K562 (cell line): Measurements from ENCODE around the gene ECSCR. TPM values are rescaled to one million over a fixed set of nuclear protein-coding genes. Genes with fewer than 3 reads are reported as not detected.

ENCODE experiments used
- EP300 ChIP-seq: IDR thresholded peaks from 2 replicates; pipeline ENCODE4 v1.6.1; 2012; ENCODE audit warnings: low read length, improper control_type of control experiment
- GTF2A2 ChIP-seq: IDR thresholded peaks from 2 replicates; pipeline ENCODE4 v1.6.1; 2016; ENCODE audit warnings: mild to moderate bottlenecking, missing genetic modification characterization, missing compliant biosample characterization
- GTF2E2 ChIP-seq: fragments of 200-800 bp; sonication (Bioruptor generic); IDR thresholded peaks from 2 replicates; pipeline ENCODE4 v1.6.1; 2016; ENCODE audit warnings: missing genetic modification characterization, missing compliant biosample characterization
- RAD51 ChIP-seq: fragments of 450-650 bp; IDR thresholded peaks from 2 replicates; pipeline ENCODE4 v1.7.1; 2016; ENCODE audit warnings: low read depth, mild to moderate bottlenecking, borderline replicate concordance
- SP2 ChIP-seq: IDR thresholded peaks from 2 replicates; pipeline ENCODE4 v1.6.1; 2011; ENCODE audit warnings: mild to moderate bottlenecking, low read depth, low read length, moderate library complexity; ENCODE audit not compliant: poor library complexity, severe bottlenecking; ENCODE audit errors: extremely low read depth
- SRSF9 ChIP-seq: fragments of 200-400 bp; formaldehyde crosslinking; IDR thresholded peaks from 2 replicates; pipeline ENCODE4 v1.6.1; 2017; ENCODE audit warnings: low read depth, low read length, borderline replicate concordance
- polyA plus RNA-seq, 8 experiments: library from polyadenylated mRNA; depleted of rRNA in 4 of 8; stranded (reverse) in 5 of 8; unstranded in 3 of 8; fragments of >200 nt; fragmentation: Nextera tagmentation in 2 of 8; fragmentation: Illumina TruSeq in 1 of 8; extraction: Ambion mirVana in 2 of 8; extraction: Trizol in 1 of 8; gene quantifications; 2 replicates each; pipeline versions ENCODE4 v1.2.1 to v1.2.3, GENCODE V29; 2011 to 2014; ENCODE audit warnings: inconsistent platforms in 1 of 8, missing spikeins in 1 of 8
- total RNA-seq, 7 experiments: library from RNA; depleted of rRNA in 6 of 7; stranded (reverse); fragments of >200 nt in 6 of 7; fragmentation: Illumina TruSeq in 2 of 7; extraction: Trizol in 2 of 7; gene quantifications; 2 replicates each; pipeline versions ENCODE4 v1.2.1 to v1.2.3, GENCODE V29; 2011 to 2021; ENCODE audit warnings: low replicate concordance in 1 of 7
- TF ChIP-seq, protein P1 (sequence below): fragments of 250-450 bp; sonication (Bioruptor Pico); IDR thresholded peaks from 2 replicates; pipeline ENCODE4 v1.4.0; 2020
- TF ChIP-seq, protein P2 (sequence below), 2 experiments: fragments of 450-650 bp in 1 of 2; sonication (generic) in 1 of 2; formaldehyde crosslinking in 1 of 2; IDR thresholded peaks; 2 replicates each; pipeline versions ENCODE4 v1.7.1 to v1.9.0; 2016 to 2022; ENCODE audit warnings: inconsistent platforms in 1 of 2, mild to moderate bottlenecking in 1 of 2, missing genetic modification reagents in 1 of 2
- TF ChIP-seq, protein P3 (sequence below), 2 experiments: fragments of 450-650 bp in 1 of 2; sonication (generic) in 1 of 2; formaldehyde crosslinking; conservative IDR thresholded peaks; 2 replicates each; pipeline versions ENCODE4 v1.4.0 to v1.8.1; 2020 to 2022; ENCODE audit warnings: mild to moderate bottlenecking in 1 of 2, missing genetic modification reagents in 1 of 2

Gene ECSCR
- total and polyA plus RNA-seq, 9 of the 15 experiments (the other 6 are each of a cell fraction or from before 2014, with no cell fraction given), result 0.10 to 0.25 (median 0.13) TPM; not detected in 6

DNA sequence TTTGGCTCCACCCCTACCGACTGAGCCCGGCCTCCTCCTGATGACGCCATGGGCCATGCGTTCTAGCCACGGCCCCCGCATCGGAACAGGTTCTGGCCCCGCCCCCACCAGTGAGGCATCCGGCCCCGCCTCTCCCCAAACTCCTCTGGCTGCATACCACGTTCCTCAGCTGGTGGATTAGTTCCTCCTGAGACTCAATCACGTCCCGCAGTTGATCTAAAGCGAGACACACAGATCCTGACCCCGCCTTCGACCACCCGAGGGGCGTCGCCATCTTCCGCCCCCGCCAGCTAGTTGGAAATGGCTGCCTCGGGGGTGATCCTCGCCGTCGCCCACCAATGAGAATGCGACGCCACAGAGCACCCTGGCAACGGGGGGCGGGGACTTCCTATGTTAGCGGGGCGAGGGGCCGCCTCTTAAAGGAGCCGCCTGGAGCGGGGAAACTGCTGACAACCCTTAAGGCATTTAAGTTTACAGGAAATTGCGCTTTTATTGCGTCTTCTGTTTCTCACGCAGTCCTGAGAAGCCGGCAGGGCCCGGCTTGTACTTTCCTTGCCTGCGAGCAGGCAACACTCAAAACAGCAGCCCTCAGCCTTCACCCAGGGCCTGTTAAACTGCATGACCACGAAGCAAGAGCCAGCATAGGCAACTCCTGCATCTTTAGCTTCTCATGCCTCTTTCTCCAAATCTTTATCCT is 58.6 kb downstream of the ECSCR start, which contains the start of gene SPATA24 (continued):
- TF ChIP-seq, protein P1, sequence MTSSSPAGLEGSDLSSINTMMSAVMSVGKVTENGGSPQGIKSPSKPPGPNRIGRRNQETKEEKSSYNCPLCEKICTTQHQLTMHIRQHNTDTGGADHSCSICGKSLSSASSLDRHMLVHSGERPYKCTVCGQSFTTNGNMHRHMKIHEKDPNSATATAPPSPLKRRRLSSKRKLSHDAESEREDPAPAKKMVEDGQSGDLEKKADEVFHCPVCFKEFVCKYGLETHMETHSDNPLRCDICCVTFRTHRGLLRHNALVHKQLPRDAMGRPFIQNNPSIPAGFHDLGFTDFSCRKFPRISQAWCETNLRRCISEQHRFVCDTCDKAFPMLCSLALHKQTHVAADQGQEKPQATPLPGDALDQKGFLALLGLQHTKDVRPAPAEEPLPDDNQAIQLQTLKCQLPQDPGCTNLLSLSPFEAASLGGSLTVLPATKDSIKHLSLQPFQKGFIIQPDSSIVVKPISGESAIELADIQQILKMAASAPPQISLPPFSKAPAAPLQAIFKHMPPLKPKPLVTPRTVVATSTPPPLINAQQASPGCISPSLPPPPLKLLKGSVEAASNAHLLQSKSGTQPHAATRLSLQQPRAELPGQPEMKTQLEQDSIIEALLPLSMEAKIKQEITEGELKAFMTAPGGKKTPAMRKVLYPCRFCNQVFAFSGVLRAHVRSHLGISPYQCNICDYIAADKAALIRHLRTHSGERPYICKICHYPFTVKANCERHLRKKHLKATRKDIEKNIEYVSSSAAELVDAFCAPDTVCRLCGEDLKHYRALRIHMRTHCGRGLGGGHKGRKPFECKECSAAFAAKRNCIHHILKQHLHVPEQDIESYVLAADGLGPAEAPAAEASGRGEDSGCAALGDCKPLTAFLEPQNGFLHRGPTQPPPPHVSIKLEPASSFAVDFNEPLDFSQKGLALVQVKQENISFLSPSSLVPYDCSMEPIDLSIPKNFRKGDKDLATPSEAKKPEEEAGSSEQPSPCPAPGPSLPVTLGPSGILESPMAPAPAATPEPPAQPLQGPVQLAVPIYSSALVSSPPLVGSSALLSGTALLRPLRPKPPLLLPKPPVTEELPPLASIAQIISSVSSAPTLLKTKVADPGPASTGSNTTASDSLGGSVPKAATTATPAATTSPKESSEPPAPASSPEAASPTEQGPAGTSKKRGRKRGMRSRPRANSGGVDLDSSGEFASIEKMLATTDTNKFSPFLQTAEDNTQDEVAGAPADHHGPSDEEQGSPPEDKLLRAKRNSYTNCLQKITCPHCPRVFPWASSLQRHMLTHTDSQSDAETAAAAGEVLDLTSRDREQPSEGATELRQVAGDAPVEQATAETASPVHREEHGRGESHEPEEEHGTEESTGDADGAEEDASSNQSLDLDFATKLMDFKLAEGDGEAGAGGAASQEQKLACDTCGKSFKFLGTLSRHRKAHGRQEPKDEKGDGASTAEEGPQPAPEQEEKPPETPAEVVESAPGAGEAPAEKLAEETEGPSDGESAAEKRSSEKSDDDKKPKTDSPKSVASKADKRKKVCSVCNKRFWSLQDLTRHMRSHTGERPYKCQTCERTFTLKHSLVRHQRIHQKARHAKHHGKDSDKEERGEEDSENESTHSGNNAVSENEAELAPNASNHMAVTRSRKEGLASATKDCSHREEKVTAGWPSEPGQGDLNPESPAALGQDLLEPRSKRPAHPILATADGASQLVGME (CRISPR knock-in tag), result no peak
- TF ChIP-seq EP300 (no peak), GTF2A2 (tag) (no peak), SRSF9 (no peak), SP2 (no peak), RAD51 (no peak), GTF2E2 (tag) (no peak)
- TF ChIP-seq, protein P2, sequence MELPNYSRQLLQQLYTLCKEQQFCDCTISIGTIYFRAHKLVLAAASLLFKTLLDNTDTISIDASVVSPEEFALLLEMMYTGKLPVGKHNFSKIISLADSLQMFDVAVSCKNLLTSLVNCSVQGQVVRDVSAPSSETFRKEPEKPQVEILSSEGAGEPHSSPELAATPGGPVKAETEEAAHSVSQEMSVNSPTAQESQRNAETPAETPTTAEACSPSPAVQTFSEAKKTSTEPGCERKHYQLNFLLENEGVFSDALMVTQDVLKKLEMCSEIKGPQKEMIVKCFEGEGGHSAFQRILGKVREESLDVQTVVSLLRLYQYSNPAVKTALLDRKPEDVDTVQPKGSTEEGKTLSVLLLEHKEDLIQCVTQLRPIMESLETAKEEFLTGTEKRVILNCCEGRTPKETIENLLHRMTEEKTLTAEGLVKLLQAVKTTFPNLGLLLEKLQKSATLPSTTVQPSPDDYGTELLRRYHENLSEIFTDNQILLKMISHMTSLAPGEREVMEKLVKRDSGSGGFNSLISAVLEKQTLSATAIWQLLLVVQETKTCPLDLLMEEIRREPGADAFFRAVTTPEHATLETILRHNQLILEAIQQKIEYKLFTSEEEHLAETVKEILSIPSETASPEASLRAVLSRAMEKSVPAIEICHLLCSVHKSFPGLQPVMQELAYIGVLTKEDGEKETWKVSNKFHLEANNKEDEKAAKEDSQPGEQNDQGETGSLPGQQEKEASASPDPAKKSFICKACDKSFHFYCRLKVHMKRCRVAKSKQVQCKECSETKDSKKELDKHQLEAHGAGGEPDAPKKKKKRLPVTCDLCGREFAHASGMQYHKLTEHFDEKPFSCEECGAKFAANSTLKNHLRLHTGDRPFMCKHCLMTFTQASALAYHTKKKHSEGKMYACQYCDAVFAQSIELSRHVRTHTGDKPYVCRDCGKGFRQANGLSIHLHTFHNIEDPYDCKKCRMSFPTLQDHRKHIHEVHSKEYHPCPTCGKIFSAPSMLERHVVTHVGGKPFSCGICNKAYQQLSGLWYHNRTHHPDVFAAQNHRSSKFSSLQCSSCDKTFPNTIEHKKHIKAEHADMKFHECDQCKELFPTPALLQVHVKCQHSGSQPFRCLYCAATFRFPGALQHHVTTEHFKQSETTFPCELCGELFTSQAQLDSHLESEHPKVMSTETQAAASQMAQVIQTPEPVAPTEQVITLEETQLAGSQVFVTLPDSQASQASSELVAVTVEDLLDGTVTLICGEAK (IDR thresholded peaks at IDR 0.05), result peak; percentile 47; the same call in 1 of the 2 replicates
- TF ChIP-seq, protein P2 (CRISPR knock-in tag; IDR thresholded peaks at IDR 0.05), result no peak
- TF ChIP-seq, protein P3, sequence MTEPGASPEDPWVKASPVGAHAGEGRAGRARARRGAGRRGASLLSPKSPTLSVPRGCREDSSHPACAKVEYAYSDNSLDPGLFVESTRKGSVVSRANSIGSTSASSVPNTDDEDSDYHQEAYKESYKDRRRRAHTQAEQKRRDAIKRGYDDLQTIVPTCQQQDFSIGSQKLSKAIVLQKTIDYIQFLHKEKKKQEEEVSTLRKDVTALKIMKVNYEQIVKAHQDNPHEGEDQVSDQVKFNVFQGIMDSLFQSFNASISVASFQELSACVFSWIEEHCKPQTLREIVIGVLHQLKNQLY (CRISPR knock-in tag; conservative IDR thresholded peaks at IDR 0.05), result 0 out of 4 replicates have a peak, but pooled peaks of 1 of the 2 experiments have one; percentile 8
